HG03432 (cell line): ENCODE results near the gene SLC15A4.
A peak's percentile ranks its signal among the peaks of the same experiment; 100 is the strongest.
"Not testable (repeated sequence)": the region's sequence is repeated elsewhere in the genome, so short reads cannot be mapped to it uniquely, and the experiment has no call there.

ENCODE experiments used
- ATAC-seq: cut with Tn5 transposase; IDR thresholded peaks from one replicate; pipeline ENCODE4 v1.9.1; 2021; ENCODE audit warnings: mild to moderate bottlenecking, moderate library complexity; ENCODE audit not compliant: unreplicated experiment

The SLC15A4 gene

GRCh38 chr12:128823916-128824839 lies at the start of gene SLC15A4:
Gene SLC15A4, minus strand, starts transcription at chr12:128823958. Its CDS starts 15 bp downstream, at chr12:128823943.
- peak; percentile 85 for ATAC-seq

DNA sequence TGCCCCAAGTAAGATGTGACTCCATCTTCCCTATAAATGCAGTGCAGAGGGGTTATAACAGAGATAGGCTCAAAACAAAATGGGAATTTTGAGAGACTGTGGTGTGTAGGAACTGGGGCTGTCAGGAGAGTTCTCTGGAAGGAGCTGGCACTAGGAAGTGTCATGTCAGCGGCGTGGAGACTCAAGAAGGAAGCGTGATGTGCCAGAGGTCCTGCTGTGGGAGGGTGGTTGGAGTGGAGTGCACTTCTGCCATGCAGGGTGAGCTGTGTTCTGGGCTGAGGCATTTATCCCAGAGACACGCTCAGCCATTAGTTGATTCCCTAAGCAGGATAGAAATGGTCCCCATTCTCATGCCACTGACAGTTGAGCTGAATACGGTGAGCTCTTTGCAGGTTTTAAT lies 48.5 kb upstream of the SLC15A4 start:
- ATAC-seq = no peak

DNA sequence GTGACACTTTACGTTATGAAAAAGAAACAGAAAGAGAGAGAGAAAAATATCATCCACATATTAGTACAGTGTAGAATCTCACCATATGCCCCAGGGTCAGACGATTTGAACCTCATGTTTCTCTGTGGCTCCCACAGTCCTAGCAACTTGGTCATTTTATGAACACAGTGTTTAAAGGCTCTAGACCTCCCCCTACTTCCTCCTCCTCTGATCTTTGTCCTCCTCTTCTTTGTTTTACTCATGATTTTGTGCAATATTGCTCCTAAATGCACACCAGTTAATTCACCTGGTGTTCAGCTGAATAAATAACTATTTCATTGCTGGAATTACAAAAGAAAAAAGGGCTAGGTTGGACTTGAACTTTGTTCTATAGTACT lies 47.7 kb upstream of the SLC15A4 start:
- ATAC-seq = no peak

GRCh38 chr12:128867466-128867865 lies 43.7 kb upstream of the SLC15A4 start:
- ATAC-seq = no peak

DNA sequence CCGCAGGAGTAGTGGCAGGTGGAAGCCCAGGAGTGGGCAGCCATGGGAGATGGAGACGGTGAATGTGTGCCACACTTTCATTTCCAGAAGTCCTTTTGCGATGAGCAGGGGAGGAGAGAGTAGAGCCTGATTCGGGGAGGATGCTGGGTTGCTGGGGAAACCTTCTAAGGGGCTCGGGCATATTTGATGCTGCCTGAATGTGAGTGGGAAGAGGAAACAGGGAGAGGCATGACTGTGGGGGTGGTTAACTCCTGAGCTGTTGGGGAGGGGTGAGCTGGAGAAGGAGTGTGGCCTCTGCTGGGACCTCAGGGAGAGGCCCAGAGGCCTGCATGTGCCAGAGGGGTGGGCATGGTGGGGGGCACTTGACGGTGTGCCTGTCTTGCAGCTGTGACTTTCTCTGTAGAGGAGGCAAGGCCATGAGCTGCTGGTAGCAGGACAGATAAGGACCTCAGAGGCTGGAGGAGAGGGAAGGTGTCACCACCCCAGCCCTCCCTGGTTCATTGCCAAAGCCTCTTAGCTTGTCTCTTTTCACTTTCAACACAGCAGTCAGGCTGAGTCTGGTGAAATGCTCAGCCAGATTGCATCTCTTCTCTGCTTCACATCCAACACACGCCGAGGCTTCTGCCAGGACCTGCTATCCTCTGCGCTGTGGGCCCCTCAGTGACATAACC lies 40.9 kb upstream of the SLC15A4 start:
- ATAC-seq = no peak

- ATAC-seq = no peak
These were observed 40.2 kb upstream of the SLC15A4 start for GRCh38 chr12:128863957-128864356.

- no peak for ATAC-seq
These were observed 37.7 kb upstream of the SLC15A4 start for GRCh38 chr12:128861226-128862016.

DNA sequence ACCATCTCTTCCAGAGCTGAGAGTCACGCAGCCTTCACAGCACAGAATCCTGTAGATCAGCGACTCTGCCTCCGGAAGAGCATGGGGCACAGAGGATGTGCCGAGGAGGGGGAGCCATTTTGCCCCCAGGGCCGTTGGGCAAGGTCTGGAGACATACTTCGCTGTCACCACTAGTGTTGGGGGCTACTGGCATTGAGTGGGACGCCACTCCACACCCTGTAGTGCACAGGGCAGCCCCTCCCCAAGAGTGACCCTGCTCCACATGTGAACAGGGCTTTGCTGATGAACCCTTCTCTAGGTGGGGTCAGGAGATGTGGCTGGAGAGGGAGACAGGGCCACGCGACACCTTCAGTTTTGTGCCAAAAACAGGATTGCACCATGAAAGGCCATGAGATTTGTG lies 35.6 kb upstream of the SLC15A4 start:
- no peak for ATAC-seq

DNA sequence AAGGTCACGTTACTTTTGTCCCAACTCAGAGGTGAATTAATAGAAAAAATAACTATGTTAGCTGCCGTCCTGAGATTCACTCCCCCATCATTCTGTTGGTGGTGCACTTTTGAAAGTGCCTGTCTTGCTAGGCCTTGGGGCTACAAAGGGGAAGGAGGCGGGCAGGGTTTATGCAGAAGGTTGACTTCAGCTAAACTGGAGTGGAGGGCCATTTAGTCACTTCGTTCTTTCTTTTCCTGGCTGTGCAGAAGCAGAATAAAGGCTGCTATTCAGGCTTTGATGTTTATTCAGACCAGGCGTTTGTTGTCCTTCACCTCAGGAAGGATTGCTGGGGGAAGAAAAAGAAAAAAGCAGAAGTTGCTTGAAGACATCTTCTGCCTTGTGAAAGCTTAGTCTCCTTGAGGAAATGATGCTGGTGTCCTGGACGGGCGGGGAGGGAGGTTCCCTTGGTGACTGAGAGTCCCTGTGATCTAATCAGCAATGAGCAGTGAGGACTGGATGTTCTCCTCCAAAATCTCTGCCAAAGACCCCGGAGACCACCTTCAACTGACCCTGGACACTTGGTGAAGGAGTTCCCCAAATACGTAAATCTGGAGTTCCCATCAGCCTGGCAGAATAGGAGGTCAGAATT lies 33.5 kb upstream of the SLC15A4 start:
- no peak for ATAC-seq

GRCh38 chr12:128856791-128857078 lies 33.0 kb upstream of the SLC15A4 start:
- no peak for ATAC-seq

DNA sequence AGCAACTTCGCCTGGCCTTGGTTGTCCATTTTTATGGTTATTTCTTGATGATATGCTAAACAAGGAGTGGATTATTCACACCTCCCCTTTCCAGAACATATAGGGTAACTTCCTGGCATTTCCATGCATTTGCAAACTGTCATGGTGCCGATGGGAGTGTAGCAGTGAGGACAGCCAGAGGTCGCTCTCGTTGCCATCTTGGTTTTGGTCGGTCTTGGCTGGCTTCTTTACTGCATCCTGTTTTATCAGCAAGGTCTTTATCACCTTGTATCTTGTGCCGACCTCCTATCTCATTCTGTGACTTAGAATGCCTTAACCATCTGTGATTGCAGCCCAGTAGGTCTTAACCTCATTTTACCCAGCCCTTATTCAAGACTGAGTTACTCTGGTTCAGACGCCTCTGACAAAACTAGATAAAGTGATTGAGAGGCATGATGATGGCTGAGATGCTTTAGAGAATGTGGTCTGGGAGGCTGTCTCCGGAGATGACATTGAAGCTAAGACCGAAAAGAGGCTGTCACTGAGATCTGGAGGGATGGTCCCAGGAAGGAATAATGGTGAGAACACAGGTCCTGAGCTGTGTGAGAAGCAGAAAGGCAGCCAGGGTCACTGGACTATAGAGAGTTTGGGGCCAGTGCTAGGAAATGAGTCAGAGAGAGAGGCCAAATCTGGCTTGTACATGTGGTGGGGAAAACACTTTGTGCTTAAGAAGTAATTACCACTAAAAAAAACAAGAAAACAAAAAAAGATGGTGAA lies 32.5 kb upstream of the SLC15A4 start:
- peak; percentile 59 for ATAC-seq

GRCh38 chr12:128853600-128854197 lies 29.9 kb upstream of the SLC15A4 start:
- peak; percentile 52 for ATAC-seq

DNA sequence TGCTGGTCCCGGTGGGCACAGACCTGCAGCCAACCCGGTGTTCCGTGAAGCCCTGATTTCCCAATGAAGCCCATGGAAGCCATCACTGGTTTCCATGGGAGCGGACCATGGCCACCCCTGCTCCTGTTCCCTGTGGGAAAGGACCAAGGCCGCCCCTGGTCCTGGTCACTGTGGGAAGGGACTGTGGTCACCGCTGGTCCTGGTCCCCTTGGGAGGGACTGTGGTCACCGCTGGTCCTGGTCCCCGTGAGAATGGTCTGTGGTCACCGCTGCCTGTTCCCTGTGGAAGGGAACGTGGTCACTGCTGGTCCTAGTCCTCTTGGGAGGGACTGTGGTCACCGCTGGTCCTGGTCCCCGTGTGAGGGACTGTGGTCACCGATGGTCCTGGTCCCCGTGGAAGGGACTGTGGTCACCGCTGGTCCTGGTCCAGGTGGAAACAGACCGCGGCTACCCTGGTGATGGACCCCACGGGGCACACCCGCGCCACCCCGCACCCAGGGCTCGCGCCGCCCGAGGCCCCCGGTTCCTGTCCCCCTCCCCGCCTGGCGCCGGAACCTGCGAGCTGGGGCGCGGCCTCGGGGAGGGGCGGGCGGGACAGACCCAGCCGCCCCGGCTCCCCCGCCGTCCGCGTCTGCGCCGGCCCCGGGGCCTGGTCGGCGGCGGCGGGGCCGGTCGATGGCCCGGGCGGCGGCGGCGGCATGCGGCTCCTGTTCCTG lies 29.3 kb upstream of the SLC15A4 start, which contains the start of gene GLT1D1:
GLT1D1 (plus strand) TSS at position 594 of the 715 bp plus-strand sequence; CDS start at position 698, 104 bp downstream.
- ATAC-seq = peak; percentile 30

DNA sequence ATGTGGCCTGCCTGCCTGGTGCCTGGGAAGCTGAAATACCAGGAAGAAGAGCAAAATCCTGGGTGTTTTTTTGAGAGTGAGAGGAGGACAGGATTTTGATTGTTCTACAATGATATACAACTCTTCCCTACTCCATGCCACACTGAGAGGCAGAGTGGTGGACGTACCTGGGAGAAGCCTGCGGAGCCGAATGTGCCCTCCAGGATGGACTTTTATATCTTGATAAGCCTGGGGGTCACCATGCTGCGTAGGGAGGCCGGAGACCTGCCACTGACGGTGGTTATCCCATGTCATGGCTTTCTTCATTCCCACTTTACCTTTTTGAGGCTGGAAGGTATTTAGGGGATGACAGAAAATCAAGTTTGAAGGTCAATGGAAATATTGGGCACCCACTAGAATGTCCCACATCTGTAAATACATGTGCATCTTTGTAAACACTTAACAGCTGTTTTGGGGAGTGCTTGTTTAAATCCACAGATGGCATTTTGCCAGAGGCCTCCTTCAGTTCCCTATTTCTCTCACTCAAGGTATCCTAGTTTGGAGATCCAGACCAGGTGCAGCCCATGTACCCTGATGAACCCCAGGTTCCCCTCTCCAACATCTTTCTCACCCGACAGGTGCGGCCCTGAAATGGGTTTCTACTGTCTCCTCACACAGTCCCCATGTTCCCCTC lies 28.4 kb upstream of the SLC15A4 start:
- ATAC-seq = no peak

DNA sequence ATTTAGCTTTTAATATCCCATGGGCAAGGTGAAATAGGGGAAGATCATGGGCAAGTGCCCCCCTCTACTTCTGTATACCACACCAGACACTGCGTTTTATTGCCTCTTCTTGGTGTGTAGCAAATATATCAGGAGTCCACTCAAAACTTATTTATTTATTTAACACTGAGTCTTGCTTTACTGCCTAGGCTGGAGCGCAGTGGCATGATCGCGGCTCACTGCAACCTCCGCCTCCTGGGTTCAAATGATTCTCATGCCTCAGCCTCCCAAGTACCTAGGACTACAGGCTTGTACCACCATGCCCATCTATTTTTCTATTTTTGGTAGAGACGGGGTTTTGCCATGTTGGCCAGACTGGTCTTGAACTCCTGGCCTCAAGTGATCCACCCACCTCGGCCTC lies 27.7 kb upstream of the SLC15A4 start:
- not testable (repeated sequence) for ATAC-seq

- no peak for ATAC-seq
These were observed 26.6 kb upstream of the SLC15A4 start for GRCh38 chr12:128850400-128850799.

DNA sequence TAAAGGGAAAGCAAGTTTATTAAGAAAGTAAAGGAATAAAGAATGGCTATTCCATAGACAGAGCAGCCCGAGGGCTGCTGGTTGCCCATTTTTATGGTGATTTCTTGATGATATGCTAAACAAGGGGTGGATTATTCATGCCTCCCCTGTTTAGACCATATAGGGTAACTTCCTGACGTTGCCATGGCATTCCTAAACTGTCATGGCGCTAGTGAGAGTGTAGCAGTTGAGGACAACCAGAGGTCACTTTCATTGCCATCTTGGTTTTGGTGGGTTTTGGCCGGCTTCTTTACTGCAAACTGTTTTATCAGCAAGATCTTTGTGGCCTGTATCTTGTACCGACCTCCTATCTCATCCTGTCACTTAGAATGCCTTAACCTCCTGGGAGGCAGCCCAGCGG lies 26.0 kb upstream of the SLC15A4 start:
- ATAC-seq = not testable (repeated sequence)

GRCh38 chr12:128848371-128848770 lies 24.6 kb upstream of the SLC15A4 start:
- ATAC-seq = no peak

DNA sequence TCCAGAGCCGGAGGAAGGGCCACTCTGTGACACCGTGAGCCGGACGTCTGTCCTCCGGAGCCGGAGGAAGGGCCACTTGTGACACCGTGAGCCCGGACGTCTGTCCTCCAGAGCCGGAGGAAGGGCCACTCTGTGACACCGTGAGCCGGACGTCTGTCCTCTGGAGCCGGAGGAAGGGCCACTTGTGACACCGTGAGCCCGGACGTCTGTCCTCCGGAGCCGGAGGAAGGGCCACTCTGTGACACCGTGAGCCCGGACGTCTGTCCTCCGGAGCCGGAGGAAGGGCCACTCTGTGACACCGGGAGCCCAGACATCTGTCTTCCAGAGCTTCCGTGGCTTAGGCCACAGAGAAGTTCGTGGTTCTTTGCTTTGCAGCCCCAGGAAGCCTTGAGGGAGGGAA lies 22.9 kb upstream of the SLC15A4 start:
- ATAC-seq = not testable (repeated sequence)
